Colonic mucosa (tissue), 4 donors: ENCODE results near the gene EGR4. TPM values are rescaled to one million over a fixed set of nuclear protein-coding genes. Genes with fewer than 3 reads are reported as not detected.
"Not testable (repeated sequence)": the region's sequence is repeated elsewhere in the genome, so short reads cannot be mapped to it uniquely, and the experiment has no call there.

Experiments used
- DNase-seq: peaks from one replicate; pipeline ENCODE4 v3.0.0-alpha.2; 2020
- H3K27ac ChIP-seq: fragments of 200-600 bp; one replicate; pipeline ENCODE4 v1.8.0; 2021
- H3K27me3 ChIP-seq: fragments of 200-600 bp; one replicate; pipeline ENCODE4 v1.8.0; 2021
- H3K36me3 ChIP-seq: fragments of 200-600 bp; one replicate; pipeline ENCODE4 v1.8.0; 2021
- H3K4me1 ChIP-seq: fragments of 200-600 bp; one replicate; pipeline ENCODE4 v1.8.0; 2021; ENCODE audit warnings: mild to moderate bottlenecking
- H3K4me3 ChIP-seq: fragments of 200-600 bp; one replicate; pipeline ENCODE4 v1.8.0; 2021
- H3K9ac ChIP-seq, 2 donors: one replicate each; pipeline ENCODE4 v1.7.0; 2013; ENCODE audit warnings: control low read depth in 2 of 2, low read depth in 2 of 2, low read length in 2 of 2
- H3K9me3 ChIP-seq: fragments of 200-600 bp; one replicate; pipeline ENCODE4 v1.8.0; 2021
- CTCF ChIP-seq: fragments of 200-600 bp; IDR thresholded peaks from one replicate; pipeline ENCODE4 v1.8.0; 2022; ENCODE audit warnings: antibody characterized with exemption, mild to moderate bottlenecking
- intact Hi-C: fragments of 100-400 bp; cut with DNase I; formaldehyde crosslinking; loops from one replicate; pipeline ENCODE4 v1.14.1; 2022
- total RNA-seq, 2 donors: library from RNA; stranded (reverse); fragmentation: NEBNext Ultra II Directional in 1 of 2; extraction: Animal tissue kit (Norgen Biotek cat#: 25700) in 1 of 2; gene quantifications; one replicate each; pipeline ENCODE4 v1.2.1, GENCODE V29; 2021
- donor health status: healthy.
- donor health status: DM: no; HTN: no; CAD: no.
- donor health status: DM: no; HTN: no; CAD: no.

EGR4 gene
- total RNA-seq, 2 donors from 2014 or later = not detected

GRCh38 chr2:73263540-73264331 lies 29.6 kb downstream of the EGR4 start:
- no peak overlapping the region for H3K9ac ChIP-seq
- no peaks in the 10 kb centered on the region for H3K27me3 ChIP-seq
- no peak overlapping the region for H3K27ac ChIP-seq
- H3K4me1 ChIP-seq = peaks cover under 1% of the 10 kb centered on the region
- intact Hi-C loops = no loop called here
- TF ChIP-seq CTCF = no peak
- no peaks in the 10 kb centered on the region for H3K9me3 ChIP-seq
- DNase-seq = no peak
- no peak overlapping the region for H3K4me3 ChIP-seq
- H3K36me3 ChIP-seq = no peaks in the 10 kb centered on the region

GRCh38 chr2:73262691-73263429 lies 30.5 kb downstream of the EGR4 start:
- H3K9me3 ChIP-seq, H3K27me3 ChIP-seq, H3K4me1 ChIP-seq, DNase-seq, intact Hi-C loops, H3K4me3 ChIP-seq, H3K27ac ChIP-seq, H3K36me3 ChIP-seq, H3K9ac ChIP-seq: not testable (repeated sequence)

GRCh38 chr2:73262108-73262651 lies 31.2 kb downstream of the EGR4 start:
- intact Hi-C loops = no loop called here
- H3K9ac ChIP-seq = no peak overlapping the region
- no peak overlapping the region for H3K4me3 ChIP-seq
- no peak for DNase-seq
- H3K9me3 ChIP-seq = no peaks in the 10 kb centered on the region
- no peaks in the 10 kb centered on the region for H3K4me1 ChIP-seq
- H3K27ac ChIP-seq = no peak overlapping the region
- H3K36me3 ChIP-seq = no peaks in the 10 kb centered on the region
- no peaks in the 10 kb centered on the region for H3K27me3 ChIP-seq
- no peak for TF ChIP-seq CTCF

GRCh38 chr2:73260338-73260984 lies 32.9 kb downstream of the EGR4 start:
- no peak for DNase-seq
- Histone ChIP-seq H3K27ac (no peak overlapping the region), H3K9me3 (no peaks in the 10 kb centered on the region), H3K36me3 (no peaks in the 10 kb centered on the region), H3K4me3 (no peak overlapping the region), H3K9ac (no peak overlapping the region), H3K27me3 (no peaks in the 10 kb centered on the region), H3K4me1 (no peaks in the 10 kb centered on the region)
- intact Hi-C loops = no loop called here
- peak; percentile 29 for TF ChIP-seq CTCF

- Histone ChIP-seq H3K36me3 (no peaks in the 10 kb centered on the region), H3K27ac (no peak overlapping the region), H3K9me3 (no peaks in the 10 kb centered on the region), H3K27me3 (no peaks in the 10 kb centered on the region), H3K4me3 (no peak overlapping the region), H3K9ac (no peak overlapping the region), H3K4me1 (no peaks in the 10 kb centered on the region)
- intact Hi-C loops = no loop called here
- DNase-seq = no peak
- no peak for TF ChIP-seq CTCF
Observed at GRCh38 chr2:73259704-73260337, 33.5 kb downstream of the EGR4 start.
